WTC11 (cell line): Measurements from ENCODE around the gene DDO. TPM values are rescaled to one million over a fixed set of nuclear protein-coding genes. Genes with fewer than 3 reads are reported as not detected.

Source experiments
- ATAC-seq: fragments of 200-7000 bp; cut with Tn5 transposase; 2 replicates; pipeline ENCODE4 v1.10.0; 2021; ENCODE audit warnings: mild to moderate bottlenecking, moderate library complexity
- CTCF ChIA-PET: fragments of 300-600 bp; sonication (Branson Sonifier 250); formaldehyde crosslinking; loops from one replicate; lab custom pipeline; 2021; ENCODE audit warnings: antibody characterized with exemption; lab: Charles Lee
- POLR2A ChIA-PET: fragments of 350-600 bp; sonication (Branson Sonifier 250); formaldehyde crosslinking; loops from one replicate; lab custom pipeline; 2021; ENCODE audit warnings: antibody characterized with exemption; lab: Charles Lee
- DNase-seq: peaks from one replicate; pipeline ENCODE4 v3.0.0; 2021; ENCODE audit warnings: low spot score
- H3K27ac Mint-ChIP-seq: 2 replicates; pipeline ENCODE4 v1.8.0; 2021; ENCODE audit warnings: mixed read lengths
- H3K27me3 Mint-ChIP-seq: 2 replicates; pipeline ENCODE4 v1.8.0; 2021; ENCODE audit warnings: low read depth, mild to moderate bottlenecking, moderate library complexity, mixed read lengths
- H3K36me3 Mint-ChIP-seq: 2 replicates; pipeline ENCODE4 v1.8.0; 2021; ENCODE audit warnings: mixed read lengths
- H3K4me1 Mint-ChIP-seq: 2 replicates; pipeline ENCODE4 v1.8.0; 2022; ENCODE audit warnings: mixed read lengths
- H3K4me3 Mint-ChIP-seq: 2 replicates; pipeline ENCODE4 v1.8.0; 2021; ENCODE audit warnings: mild to moderate bottlenecking, moderate library complexity, mixed read lengths
- H3K9me3 Mint-ChIP-seq: 2 replicates; pipeline ENCODE4 v1.8.0; 2021; ENCODE audit warnings: mixed read lengths
- AFF4 ChIP-seq: sonication (generic); formaldehyde crosslinking; IDR thresholded peaks from 2 replicates; pipeline ENCODE4 v1.8.1; 2023; ENCODE audit warnings: mild to moderate bottlenecking, missing genetic modification reagents, borderline replicate concordance
- CTCF ChIP-seq: fragments of 200-600 bp; IDR thresholded peaks from 2 replicates; pipeline ENCODE4 v1.8.0; 2022; ENCODE audit warnings: antibody characterized with exemption
- ESRRA ChIP-seq: sonication (generic); formaldehyde crosslinking; IDR thresholded peaks from 2 replicates; pipeline ENCODE4 v1.8.1; 2022; ENCODE audit warnings: mild to moderate bottlenecking, missing genetic modification reagents, borderline replicate concordance
- FOXJ3 ChIP-seq: sonication (generic); formaldehyde crosslinking; IDR thresholded peaks from 2 replicates; pipeline ENCODE4 v1.9.0; 2021; ENCODE audit warnings: missing genetic modification reagents, mild to moderate bottlenecking, borderline replicate concordance
- FOXP4 ChIP-seq: sonication (generic); formaldehyde crosslinking; IDR thresholded peaks from 2 replicates; pipeline ENCODE4 v1.8.0; 2022; ENCODE audit warnings: mild to moderate bottlenecking, missing genetic modification reagents
- GABPB1 ChIP-seq: sonication (generic); formaldehyde crosslinking; IDR thresholded peaks from 2 replicates; pipeline ENCODE4 v1.8.1; 2023; ENCODE audit warnings: mild to moderate bottlenecking, missing genetic modification reagents
- HMGXB4 ChIP-seq: sonication (generic); formaldehyde crosslinking; IDR thresholded peaks from 2 replicates; pipeline ENCODE4 v1.8.1; 2023; ENCODE audit warnings: mild to moderate bottlenecking, moderate library complexity, missing genetic modification reagents
- JUN ChIP-seq: sonication (generic); formaldehyde crosslinking; IDR thresholded peaks from 2 replicates; pipeline ENCODE4 v1.8.0; 2023; ENCODE audit warnings: mild to moderate bottlenecking, missing genetic modification reagents
- NFYB ChIP-seq: sonication (generic); formaldehyde crosslinking; conservative IDR thresholded peaks from 2 replicates; pipeline ENCODE4 v1.8.0; 2022; ENCODE audit warnings: low read depth, missing genetic modification reagents
- NR3C1 ChIP-seq: sonication (generic); formaldehyde crosslinking; conservative IDR thresholded peaks from 2 replicates; pipeline ENCODE4 v1.8.1; 2023; ENCODE audit warnings: low read depth, mild to moderate bottlenecking, missing genetic modification reagents
- OVOL2 ChIP-seq: fragments of 250-450 bp; sonication (Bioruptor Pico); IDR thresholded peaks from 2 replicates; pipeline ENCODE4 v1.9.0; 2021; ENCODE audit warnings: mild to moderate bottlenecking, borderline replicate concordance
- SMAD3 ChIP-seq: sonication (generic); formaldehyde crosslinking; IDR thresholded peaks from 2 replicates; pipeline ENCODE4 v1.8.0; 2022; ENCODE audit warnings: missing genetic modification reagents, mild to moderate bottlenecking, borderline replicate concordance
- TEAD1 ChIP-seq: sonication (generic); formaldehyde crosslinking; IDR thresholded peaks from 2 replicates; pipeline ENCODE4 v1.8.0; 2022; ENCODE audit warnings: mild to moderate bottlenecking, missing genetic modification reagents
- total RNA-seq: library from RNA; stranded (reverse); gene quantifications from 3 replicates; pipeline ENCODE4 v1.2.3, GENCODE V29; 2021
- TF ChIP-seq, protein P1 (sequence below): sonication (generic); formaldehyde crosslinking; IDR thresholded peaks from 2 replicates; pipeline ENCODE4 v1.8.1; 2022; ENCODE audit warnings: mild to moderate bottlenecking, missing genetic modification reagents, moderate library complexity, borderline replicate concordance
- TF ChIP-seq, protein P2 (sequence below): fragments of 250-450 bp; sonication (Bioruptor Pico); conservative IDR thresholded peaks from 2 replicates; pipeline ENCODE4 v1.9.0; 2021; ENCODE audit warnings: mild to moderate bottlenecking
- TF ChIP-seq, protein P3 (sequence below): sonication (generic); formaldehyde crosslinking; IDR thresholded peaks from 2 replicates; pipeline ENCODE4 v1.8.1; 2023; ENCODE audit warnings: mild to moderate bottlenecking, missing genetic modification reagents, moderate library complexity
- TF ChIP-seq, protein P4 (sequence below): fragments of 250-450 bp; sonication (Bioruptor Pico); IDR thresholded peaks from 2 replicates; pipeline ENCODE4 v2.1.2; 2022; ENCODE audit warnings: mild to moderate bottlenecking, moderate library complexity

Gene DDO
- total RNA-seq, 1 experiment from 2014 or later = not detected

- DNase-seq = no peak
- no peaks in the 10 kb centered on the region for H3K36me3 Mint-ChIP-seq
- ATAC-seq = no peak
- ChIA-PET POLR2A (interaction anchor here (0.6 kb wide), 1 partner anchor 174 kb away, joined by 3 read pairs; no protein-coding TSS in a partner anchor), CTCF (interaction anchor here (1.1 to 6.3 kb wide), 2 partner anchors 12 to 314 kb away, joined by 3 to 47 read pairs; no protein-coding TSS in a partner anchor)
- no peak overlapping the region for H3K4me3 Mint-ChIP-seq
- peaks cover 58% of the 10 kb centered on the region for H3K4me1 Mint-ChIP-seq
- H3K27ac Mint-ChIP-seq = no peak overlapping the region
- H3K27me3 Mint-ChIP-seq = peaks cover 26% of the 10 kb centered on the region
- TF ChIP-seq HMGXB4 (no peak), AFF4 (no peak), CTCF (no peak), ESRRA (CRISPR knock-in tag) (no peak), JUN (no peak), OVOL2 (CRISPR knock-in tag) (no peak), TEAD1 (no peak), NR3C1 (no peak), FOXJ3 (no peak), GABPB1 (CRISPR knock-in tag) (no peak), FOXP4 (CRISPR knock-in tag) (no peak), SMAD3 (no peak), NFYB (CRISPR knock-in tag) (no peak)
- TF ChIP-seq, protein P1, sequence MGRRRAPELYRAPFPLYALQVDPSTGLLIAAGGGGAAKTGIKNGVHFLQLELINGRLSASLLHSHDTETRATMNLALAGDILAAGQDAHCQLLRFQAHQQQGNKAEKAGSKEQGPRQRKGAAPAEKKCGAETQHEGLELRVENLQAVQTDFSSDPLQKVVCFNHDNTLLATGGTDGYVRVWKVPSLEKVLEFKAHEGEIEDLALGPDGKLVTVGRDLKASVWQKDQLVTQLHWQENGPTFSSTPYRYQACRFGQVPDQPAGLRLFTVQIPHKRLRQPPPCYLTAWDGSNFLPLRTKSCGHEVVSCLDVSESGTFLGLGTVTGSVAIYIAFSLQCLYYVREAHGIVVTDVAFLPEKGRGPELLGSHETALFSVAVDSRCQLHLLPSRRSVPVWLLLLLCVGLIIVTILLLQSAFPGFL (CRISPR knock-in tag) = no peak
- TF ChIP-seq, protein P2, sequence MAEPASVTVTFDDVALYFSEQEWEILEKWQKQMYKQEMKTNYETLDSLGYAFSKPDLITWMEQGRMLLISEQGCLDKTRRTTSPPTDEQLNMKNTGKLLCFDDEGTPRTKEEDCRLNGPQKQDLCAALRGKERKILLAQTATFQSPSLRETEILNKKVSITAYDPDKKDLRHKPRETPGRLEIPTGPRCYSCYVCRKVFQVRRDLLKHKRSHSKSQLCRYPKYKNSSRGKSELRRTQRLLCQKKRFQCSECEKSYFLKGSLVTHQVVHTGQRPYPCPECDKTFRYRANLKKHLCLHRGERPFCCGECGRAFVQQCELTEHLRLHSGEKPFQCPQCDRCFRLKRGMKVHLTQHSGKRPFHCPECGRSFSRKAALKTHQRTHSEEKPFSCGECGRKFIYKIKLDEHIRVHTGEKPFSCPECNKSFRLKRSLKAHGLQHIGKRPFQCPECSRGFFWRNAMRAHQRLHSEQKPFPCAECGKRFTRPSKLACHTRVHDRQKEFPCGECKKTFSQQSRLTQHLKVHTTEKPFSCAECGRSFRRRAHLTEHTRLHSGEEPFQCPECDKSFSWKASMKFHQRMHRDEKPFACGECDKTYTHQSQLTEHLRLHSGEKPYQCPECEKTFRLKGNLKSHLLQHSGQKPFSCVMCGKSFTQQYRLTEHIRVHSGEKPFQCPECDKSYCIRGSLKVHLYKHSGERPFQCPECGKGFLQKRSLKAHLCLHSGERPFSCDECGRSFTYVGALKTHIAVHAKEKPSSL (CRISPR knock-in tag) = no peak
- TF ChIP-seq, protein P3, sequence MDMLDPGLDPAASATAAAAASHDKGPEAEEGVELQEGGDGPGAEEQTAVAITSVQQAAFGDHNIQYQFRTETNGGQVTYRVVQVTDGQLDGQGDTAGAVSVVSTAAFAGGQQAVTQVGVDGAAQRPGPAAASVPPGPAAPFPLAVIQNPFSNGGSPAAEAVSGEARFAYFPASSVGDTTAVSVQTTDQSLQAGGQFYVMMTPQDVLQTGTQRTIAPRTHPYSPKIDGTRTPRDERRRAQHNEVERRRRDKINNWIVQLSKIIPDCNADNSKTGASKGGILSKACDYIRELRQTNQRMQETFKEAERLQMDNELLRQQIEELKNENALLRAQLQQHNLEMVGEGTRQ (CRISPR knock-in tag) = no peak
- TF ChIP-seq, protein P4, sequence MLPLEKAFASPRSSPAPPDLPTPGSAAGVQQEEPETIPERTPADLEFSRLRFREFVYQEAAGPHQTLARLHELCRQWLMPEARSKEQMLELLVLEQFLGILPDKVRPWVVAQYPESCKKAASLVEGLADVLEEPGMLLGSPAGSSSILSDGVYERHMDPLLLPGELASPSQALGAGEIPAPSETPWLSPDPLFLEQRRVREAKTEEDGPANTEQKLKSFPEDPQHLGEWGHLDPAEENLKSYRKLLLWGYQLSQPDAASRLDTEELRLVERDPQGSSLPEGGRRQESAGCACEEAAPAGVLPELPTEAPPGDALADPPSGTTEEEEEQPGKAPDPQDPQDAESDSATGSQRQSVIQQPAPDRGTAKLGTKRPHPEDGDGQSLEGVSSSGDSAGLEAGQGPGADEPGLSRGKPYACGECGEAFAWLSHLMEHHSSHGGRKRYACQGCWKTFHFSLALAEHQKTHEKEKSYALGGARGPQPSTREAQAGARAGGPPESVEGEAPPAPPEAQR (CRISPR knock-in tag) = no peak
- H3K9me3 Mint-ChIP-seq = no peaks in the 10 kb centered on the region
Measured at GRCh38 chr6:110353457-110354001, 61.8 kb downstream of the DDO start.
